Large intestine (tissue), 3 donors: Measurements from ENCODE around the gene HSD11B1L. TPM values are rescaled to one million over a fixed set of nuclear protein-coding genes. Genes with fewer than 3 reads are reported as not detected.
"Not testable (repeated sequence)": the region's sequence is repeated elsewhere in the genome, so short reads cannot be mapped to it uniquely, and the experiment has no call there.

Experiments used
- DNase-seq, 2 donors: peaks; one replicate each; pipeline versions ENCODE4 v3.0.0 to v3.0.0-alpha.2; 2013
- H3K27ac ChIP-seq: one replicate; pipeline ENCODE4 v1.5.1; 2013; ENCODE audit warnings: low read length
- H3K27me3 ChIP-seq: 2 replicates; pipeline ENCODE4 v1.6.1; 2013; ENCODE audit warnings: low read length; ENCODE audit not compliant: control insufficient read depth, insufficient read depth
- H3K36me3 ChIP-seq: 2 replicates; pipeline ENCODE4 v1.6.1; 2013; ENCODE audit warnings: low read length; ENCODE audit not compliant: control insufficient read depth, insufficient read depth
- H3K4me1 ChIP-seq: one replicate; pipeline ENCODE4 v1.6.1; 2013; ENCODE audit warnings: low read length; ENCODE audit not compliant: control insufficient read depth, insufficient read depth
- H3K4me3 ChIP-seq: one replicate; pipeline ENCODE4 v1.5.1; 2013; ENCODE audit warnings: low read length
- H3K9me3 ChIP-seq: one replicate; pipeline ENCODE4 v1.6.1; 2013; ENCODE audit warnings: mild to moderate bottlenecking, low read depth, low read length, moderate library complexity; ENCODE audit not compliant: control insufficient read depth
- WGBS: methylation state at CpG from one replicate; pipeline ENCODE4 v1.1.5; 2013; ENCODE audit warnings: low lambda C conversion rate; ENCODE audit not compliant: insufficient coverage; 5-methylcytosine and 5-hydroxymethylcytosine counted together
- polyA plus RNA-seq: library from polyadenylated mRNA; unstranded; fragments of 120-200 nt; gene quantifications from one replicate; pipeline ENCODE4 v1.2.1, GENCODE V29; 2013

HSD11B1L gene
- polyA plus RNA-seq, 1 donor, result 5.7 TPM

GRCh38 chr19:5700455-5701092 is 19.7 kb downstream of the HSD11B1L start:
- no CpG with 5 or more reads among the region's 22 CpGs for WGBS

GRCh38 chr19:5702053-5702410 is 21.2 kb downstream of the HSD11B1L start:
- WGBS, result no CpG with 5 or more reads among the region's 28 CpGs
- not testable (repeated sequence) for H3K4me3 ChIP-seq, H3K27ac ChIP-seq, DNase-seq, H3K27me3 ChIP-seq, H3K9me3 ChIP-seq, H3K4me1 ChIP-seq
- peaks cover 64% of the 10 kb centered on the region for H3K36me3 ChIP-seq

More at GRCh38 chr19:5700455-5701092, 19.7 kb downstream of the HSD11B1L start:
- Histone ChIP-seq H3K36me3 (peaks cover 66% of the 10 kb centered on the region), H3K4me3 (no peak overlapping the region), H3K4me1 (no peaks in the 10 kb centered on the region), H3K27ac (no peak overlapping the region), H3K27me3 (no peaks in the 10 kb centered on the region), H3K9me3 (peaks cover 4% of the 10 kb centered on the region)
- no peak for DNase-seq

GRCh38 chr19:5703819-5704818 is 23.3 kb downstream of the HSD11B1L start:
- no peaks in the 10 kb centered on the region for H3K4me1 ChIP-seq
- peaks cover 61% of the 10 kb centered on the region for H3K36me3 ChIP-seq
- WGBS, result no CpG with 5 or more reads among the region's 40 CpGs
- H3K27me3 ChIP-seq, result no peaks in the 10 kb centered on the region
- H3K4me3 ChIP-seq, result no peak overlapping the region
- peaks cover 4% of the 10 kb centered on the region for H3K9me3 ChIP-seq
- DNase-seq, result no peak
- H3K27ac ChIP-seq, result no peak overlapping the region

GRCh38 chr19:5705552-5705951 is 24.7 kb downstream of the HSD11B1L start:
- Histone ChIP-seq H3K9me3 (peaks cover 4% of the 10 kb centered on the region), H3K27ac (no peak overlapping the region), H3K36me3 (peaks cover 60% of the 10 kb centered on the region), H3K4me3 (no peak overlapping the region), H3K4me1 (no peaks in the 10 kb centered on the region), H3K27me3 (no peaks in the 10 kb centered on the region)
- no CpG with 5 or more reads among the region's 16 CpGs for WGBS
- DNase-seq, result no peak

- H3K27ac ChIP-seq, result no peak overlapping the region
- peaks cover 70% of the 10 kb centered on the region for H3K36me3 ChIP-seq
- H3K4me3 ChIP-seq, result no peak overlapping the region
- H3K4me1 ChIP-seq, result no peaks in the 10 kb centered on the region
- no peaks in the 10 kb centered on the region for H3K9me3 ChIP-seq
- H3K27me3 ChIP-seq, result no peaks in the 10 kb centered on the region
- no CpG with 5 or more reads among the region's 35 CpGs for WGBS
- no peak for DNase-seq
Measured at GRCh38 chr19:5706876-5707573, 26.2 kb downstream of the HSD11B1L start.

- no peak for DNase-seq
- peaks cover 79% of the 10 kb centered on the region for H3K36me3 ChIP-seq
Measured at GRCh38 chr19:5707576-5708575, 27.0 kb downstream of the HSD11B1L start.

GRCh38 chr19:5711025-5711424 is 30.2 kb downstream of the HSD11B1L start:
- Histone ChIP-seq H3K9me3 (no peaks in the 10 kb centered on the region), H3K4me1 (no peaks in the 10 kb centered on the region), H3K27me3 (no peaks in the 10 kb centered on the region), H3K36me3 (peaks cover 65% of the 10 kb centered on the region), H3K4me3 (no peak overlapping the region), H3K27ac (no peak overlapping the region)
- WGBS, result no CpG with 5 or more reads among the region's 8 CpGs
- DNase-seq, result no peak

More at GRCh38 chr19:5707576-5708575, 27.0 kb downstream of the HSD11B1L start:
- H3K27me3 ChIP-seq, result no peaks in the 10 kb centered on the region
- no peak overlapping the region for H3K4me3 ChIP-seq
- H3K27ac ChIP-seq, result no peak overlapping the region
- H3K4me1 ChIP-seq, result no peaks in the 10 kb centered on the region
- H3K9me3 ChIP-seq, result no peaks in the 10 kb centered on the region
- no CpG with 5 or more reads among the region's 37 CpGs for WGBS

GRCh38 chr19:5711713-5712161 is 30.9 kb downstream of the HSD11B1L start:
- H3K27ac ChIP-seq, result no peak overlapping the region
- no peak for DNase-seq
- 100% methylated on average over 2 of the region's 25 CpGs for WGBS
- H3K4me1 ChIP-seq, result no peaks in the 10 kb centered on the region
- H3K4me3 ChIP-seq, result no peak overlapping the region
- H3K27me3 ChIP-seq, result no peaks in the 10 kb centered on the region
- H3K36me3 ChIP-seq, result peaks cover 61% of the 10 kb centered on the region
- no peaks in the 10 kb centered on the region for H3K9me3 ChIP-seq

GRCh38 chr19:5713228-5713627 is 32.4 kb downstream of the HSD11B1L start:
- Histone ChIP-seq H3K4me3 (no peak overlapping the region), H3K9me3 (no peaks in the 10 kb centered on the region), H3K27ac (no peak overlapping the region), H3K36me3 (peaks cover 50% of the 10 kb centered on the region), H3K27me3 (no peaks in the 10 kb centered on the region), H3K4me1 (peaks cover under 1% of the 10 kb centered on the region)
- no peak for DNase-seq
- no CpG with 5 or more reads among the region's 9 CpGs for WGBS
